GM18951 (cell line): ENCODE results near the gene LUZP1.

Experiments used
- POLR2A ChIP-seq: IDR thresholded peaks from 4 replicates; pipeline ENCODE4 v1.6.1; 2011; ENCODE audit warnings: mild to moderate bottlenecking; ENCODE audit not compliant: insufficient read length, insufficient read depth; ENCODE audit errors: extremely low read depth
- in situ Hi-C: fragments of 300-500 bp; cut with MboI; formaldehyde crosslinking; loops from one replicate; pipeline ENCODE4 v1.12.0; 2022; ENCODE audit warnings: low sequenced_read_pairs, mixed read lengths, inconsistent platforms; ENCODE audit not compliant: unreplicated experiment

LUZP1 gene

GRCh38 chr1:23200883-23201282 lies 32.2 kb upstream of the LUZP1 start:
- no peak for TF ChIP-seq POLR2A
- in situ Hi-C loops: no loop called here

- in situ Hi-C loops: no loop called here
- TF ChIP-seq POLR2A: no peak
Observed at GRCh38 chr1:23198373-23198772, 29.7 kb upstream of the LUZP1 start.

GRCh38 chr1:23196627-23197328 lies 28.1 kb upstream of the LUZP1 start:
- in situ Hi-C loops: no loop called here
- TF ChIP-seq POLR2A: no peak

- TF ChIP-seq POLR2A: no peak
- in situ Hi-C loops: no loop called here
Observed at GRCh38 chr1:23194119-23194984, 25.7 kb upstream of the LUZP1 start.

GRCh38 chr1:23193391-23194118 lies 24.9 kb upstream of the LUZP1 start:
- in situ Hi-C loops: no loop called here
- TF ChIP-seq POLR2A: no peak

- in situ Hi-C loops: no loop called here
- TF ChIP-seq POLR2A: no peak
Observed at GRCh38 chr1:23191199-23191598, 22.5 kb upstream of the LUZP1 start.

GRCh38 chr1:23188936-23189452 lies 20.3 kb upstream of the LUZP1 start:
- in situ Hi-C loops: loop anchor here (5.0 kb wide), 2 partner anchors 92 to 212 kb away; no protein-coding TSS in a partner anchor

GRCh38 chr1:23188434-23188884 lies 19.8 kb upstream of the LUZP1 start:
- TF ChIP-seq POLR2A: no peak
- in situ Hi-C loops: loop anchor here (5.0 kb wide), 2 partner anchors 91 to 211 kb away; no protein-coding TSS in a partner anchor

GRCh38 chr1:23187637-23188036 lies 19.0 kb upstream of the LUZP1 start:
- in situ Hi-C loops: loop anchor here (5.0 kb wide), 2 partner anchors 90 to 210 kb away; no protein-coding TSS in a partner anchor
- TF ChIP-seq POLR2A: no peak

GRCh38 chr1:23185381-23185780 lies 16.7 kb upstream of the LUZP1 start:
- in situ Hi-C loops: loop anchor here (5.0 kb wide), 2 partner anchors 88 to 208 kb away; no protein-coding TSS in a partner anchor
- no peak for TF ChIP-seq POLR2A

- in situ Hi-C loops: no loop called here
- no peak for TF ChIP-seq POLR2A
Observed at GRCh38 chr1:23184212-23184934, 15.7 kb upstream of the LUZP1 start.

GRCh38 chr1:23179862-23180261 lies 11.2 kb upstream of the LUZP1 start:
- in situ Hi-C loops: no loop called here
- TF ChIP-seq POLR2A: no peak
